Mammary epithelial cell (primary cell): ENCODE data around the gene GZMM.

Source experiments
- EZH2 ChIP-seq: IDR thresholded peaks from 2 replicates; pipeline ENCODE4 v1.6.1; 2012; ENCODE audit warnings: low read length, inconsistent platforms, borderline replicate concordance
- TF ChIP-seq, protein P1 (sequence below), 2 donors: IDR thresholded peaks in 1 of 2; conservative IDR thresholded peaks in 1 of 2; 2 replicates each; pipeline ENCODE4 v1.5.1; 2011 to 2012; ENCODE audit warnings: inconsistent platforms in 2 of 2, low read length in 2 of 2, mild to moderate bottlenecking in 2 of 2, control low read depth in 1 of 2, low read depth in 1 of 2; ENCODE audit not compliant: insufficient read depth in 1 of 2; ENCODE audit errors: extremely low read depth in 1 of 2

DNA sequence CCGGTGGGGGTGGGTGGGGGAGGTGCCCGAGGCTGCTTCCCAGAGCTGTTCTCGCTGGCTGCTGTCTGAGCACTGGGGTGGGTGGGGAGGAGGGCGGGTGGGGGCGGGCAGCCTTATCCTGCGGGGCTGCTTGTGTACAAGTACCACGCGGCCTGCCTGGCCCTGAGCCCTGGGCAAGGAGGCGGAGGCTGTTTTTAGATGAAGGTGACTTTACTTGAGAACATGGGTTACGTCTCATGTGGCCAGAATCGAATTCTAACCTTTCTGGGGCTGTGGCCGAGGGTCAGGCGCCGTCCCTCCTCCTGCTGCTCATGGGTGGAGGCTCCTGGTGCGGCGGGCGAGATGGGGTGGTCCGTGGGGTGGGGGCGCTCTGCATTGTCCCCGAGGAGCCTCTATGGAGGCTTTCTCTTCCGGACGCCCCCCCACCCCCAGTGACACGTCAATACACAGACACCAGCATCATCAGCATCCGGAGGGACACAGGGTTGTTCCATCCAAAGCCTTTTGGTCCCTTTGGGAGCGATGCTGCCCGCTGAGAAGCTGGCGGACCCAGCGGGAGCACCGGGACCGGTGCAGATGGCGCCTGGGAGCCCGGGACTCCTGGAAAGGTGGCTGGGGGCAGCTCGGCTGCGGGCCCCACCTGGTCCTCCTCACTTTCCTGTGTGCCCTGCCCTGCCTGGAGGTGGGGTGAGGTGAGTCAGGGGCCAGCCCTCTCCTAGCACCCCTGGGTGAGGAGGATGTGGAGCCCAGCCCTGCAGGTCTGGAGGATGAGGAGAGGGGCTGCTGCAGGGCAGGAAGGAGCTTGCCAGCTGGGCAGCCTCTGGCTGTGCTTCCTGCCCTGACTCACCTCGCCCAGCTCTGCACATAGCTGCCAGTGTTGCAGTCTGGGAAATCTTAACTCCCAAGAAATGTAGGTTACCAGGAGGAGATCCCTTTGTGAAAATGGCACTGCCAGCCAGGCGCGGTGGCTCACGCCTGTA lies 32.0 kb downstream of the GZMM start:
- TF ChIP-seq, protein P1, sequence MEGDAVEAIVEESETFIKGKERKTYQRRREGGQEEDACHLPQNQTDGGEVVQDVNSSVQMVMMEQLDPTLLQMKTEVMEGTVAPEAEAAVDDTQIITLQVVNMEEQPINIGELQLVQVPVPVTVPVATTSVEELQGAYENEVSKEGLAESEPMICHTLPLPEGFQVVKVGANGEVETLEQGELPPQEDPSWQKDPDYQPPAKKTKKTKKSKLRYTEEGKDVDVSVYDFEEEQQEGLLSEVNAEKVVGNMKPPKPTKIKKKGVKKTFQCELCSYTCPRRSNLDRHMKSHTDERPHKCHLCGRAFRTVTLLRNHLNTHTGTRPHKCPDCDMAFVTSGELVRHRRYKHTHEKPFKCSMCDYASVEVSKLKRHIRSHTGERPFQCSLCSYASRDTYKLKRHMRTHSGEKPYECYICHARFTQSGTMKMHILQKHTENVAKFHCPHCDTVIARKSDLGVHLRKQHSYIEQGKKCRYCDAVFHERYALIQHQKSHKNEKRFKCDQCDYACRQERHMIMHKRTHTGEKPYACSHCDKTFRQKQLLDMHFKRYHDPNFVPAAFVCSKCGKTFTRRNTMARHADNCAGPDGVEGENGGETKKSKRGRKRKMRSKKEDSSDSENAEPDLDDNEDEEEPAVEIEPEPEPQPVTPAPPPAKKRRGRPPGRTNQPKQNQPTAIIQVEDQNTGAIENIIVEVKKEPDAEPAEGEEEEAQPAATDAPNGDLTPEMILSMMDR (conservative IDR thresholded peaks at IDR 0.05 in 1 of 2, IDR thresholded peaks at IDR 0.05 in 1 of 2; ENCODE audit: extremely low read depth in 1 of 2, insufficient read depth in 1 of 2, low read depth in 1 of 2, low read length in 2 of 2) = no peak
- no peak for TF ChIP-seq EZH2
